Adipocyte (in vitro differentiated cells): ENCODE results near the gene ABHD2.
"Not testable (repeated sequence)": the region's sequence is repeated elsewhere in the genome, so short reads cannot be mapped to it uniquely, and the experiment has no call there.

Experiments used
- DNase-seq: peaks from one replicate; pipeline ENCODE4 v3.0.0-alpha.2; 2015; ENCODE audit warnings: low read depth
- H3K27me3 ChIP-seq: replicated peaks from 2 replicates; pipeline ENCODE4 v1.7.0; 2013; ENCODE audit warnings: mild to moderate bottlenecking, low read length, moderate library complexity; ENCODE audit not compliant: control insufficient read depth, insufficient read depth
- H3K36me3 ChIP-seq: 2 replicates; pipeline ENCODE4 v1.7.0; 2013; ENCODE audit warnings: low read length, mild to moderate bottlenecking, moderate library complexity; ENCODE audit not compliant: control insufficient read depth, insufficient read depth, severe bottlenecking
- H3K4me1 ChIP-seq: 2 replicates; pipeline ENCODE4 v1.7.0; 2013; ENCODE audit warnings: mild to moderate bottlenecking, low read length, moderate library complexity; ENCODE audit not compliant: control insufficient read depth, insufficient read depth
- H3K4me3 ChIP-seq: 2 replicates; pipeline ENCODE4 v1.7.0; 2013; ENCODE audit warnings: mild to moderate bottlenecking, low read length, moderate library complexity
- H3K9ac ChIP-seq: 2 replicates; pipeline ENCODE4 v1.7.0; 2013; ENCODE audit warnings: mild to moderate bottlenecking, low read length, moderate library complexity
- H3K9me3 ChIP-seq: 2 replicates; pipeline ENCODE4 v1.7.0; 2013; ENCODE audit warnings: mild to moderate bottlenecking, low read length, moderate library complexity; ENCODE audit not compliant: control insufficient read depth

The ABHD2 gene

DNA sequence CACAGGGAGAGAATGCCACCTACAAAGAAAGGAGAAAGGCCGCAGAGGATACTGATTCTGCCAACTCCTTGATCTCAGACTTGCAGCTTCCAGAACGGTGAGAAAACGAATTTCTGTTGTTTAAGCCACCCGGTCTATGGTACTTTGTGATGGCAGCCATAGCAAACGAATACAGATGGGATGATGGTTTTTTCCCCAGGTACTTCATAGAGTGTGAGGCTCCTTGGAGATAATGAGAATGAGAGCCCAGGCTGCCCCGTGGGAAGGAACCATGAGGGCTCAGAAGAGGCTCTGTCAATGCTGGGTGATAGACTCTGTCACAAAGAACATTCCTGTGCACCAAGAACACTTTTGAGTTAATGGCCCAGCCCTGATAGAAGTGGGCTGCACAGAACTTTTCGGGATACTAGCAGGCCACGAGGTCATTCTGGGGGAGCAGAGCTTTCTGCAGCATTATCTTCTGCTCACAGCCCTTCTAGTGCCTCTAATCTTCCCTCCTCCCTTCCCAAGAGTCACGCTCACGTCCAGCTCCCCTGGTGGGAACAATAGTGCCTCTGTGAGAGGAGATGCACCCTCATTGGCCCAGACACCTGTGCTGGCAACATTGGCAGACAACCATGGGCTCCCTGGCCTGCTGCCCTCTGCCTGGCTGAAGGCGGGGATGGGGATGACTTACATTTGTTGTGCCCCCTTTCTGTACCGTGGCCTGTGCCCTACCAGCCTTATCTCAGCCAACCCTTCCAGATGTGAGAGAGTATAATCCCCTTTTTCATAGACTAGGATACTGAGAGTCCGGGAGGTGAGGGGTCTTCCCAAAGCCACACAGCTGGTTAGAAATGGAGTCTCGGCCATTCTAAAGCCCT is 138.3 kb downstream of the ABHD2 start:
- H3K36me3 ChIP-seq: no peaks in the 10 kb centered on the region
- H3K4me1 ChIP-seq: no peaks in the 10 kb centered on the region
- H3K4me3 ChIP-seq: no peak overlapping the region
- no peak for DNase-seq
- no peak overlapping the region for H3K9ac ChIP-seq
- H3K27me3 ChIP-seq: peaks cover 8% of the 10 kb centered on the region
- no peaks in the 10 kb centered on the region for H3K9me3 ChIP-seq

DNA sequence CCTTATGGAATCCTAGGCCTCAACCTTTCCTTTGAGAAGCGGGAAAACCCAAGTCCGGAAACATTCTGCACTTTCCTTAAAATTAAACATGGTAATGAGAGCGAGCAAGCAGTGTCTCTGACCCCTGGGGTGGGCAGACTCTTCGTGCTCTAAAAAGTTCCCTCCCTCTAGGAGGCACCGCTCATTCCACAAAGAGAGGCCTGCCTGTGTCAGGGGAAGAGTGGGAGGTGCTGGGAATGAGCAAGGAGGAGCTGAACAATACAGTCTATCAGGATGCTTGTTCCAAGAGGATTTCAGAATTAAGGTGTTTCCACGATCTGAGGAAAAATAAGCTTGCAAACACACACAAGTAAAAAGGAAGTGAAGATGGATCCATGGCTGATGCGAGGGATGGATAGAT is 139.2 kb downstream of the ABHD2 start:
- Histone ChIP-seq H3K27me3 (peaks cover 3% of the 10 kb centered on the region), H3K36me3 (no peaks in the 10 kb centered on the region), H3K4me1 (no peaks in the 10 kb centered on the region), H3K9ac (no peak overlapping the region), H3K9me3 (no peaks in the 10 kb centered on the region), H3K4me3 (no peak overlapping the region)
- no peak for DNase-seq

DNA sequence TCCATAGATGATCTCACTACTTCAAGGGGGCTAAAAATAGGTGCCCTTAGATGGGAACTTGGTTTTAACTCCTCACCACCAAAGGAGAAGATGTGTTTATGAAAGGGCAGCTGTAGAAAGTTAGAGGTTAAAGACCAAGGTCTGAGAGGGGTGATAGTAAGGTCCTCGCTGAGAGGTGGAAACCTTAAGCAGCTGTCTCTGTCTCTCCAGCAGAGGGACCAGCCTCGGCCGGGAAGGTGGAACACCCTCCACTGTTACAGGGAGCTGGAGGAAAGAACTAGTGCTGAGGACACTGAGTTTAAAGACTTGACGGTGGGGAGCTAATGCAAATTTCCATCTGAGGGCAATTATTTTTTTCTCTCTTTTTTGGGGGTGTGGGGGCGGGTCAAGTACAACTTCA is 142.0 kb downstream of the ABHD2 start:
- no peaks in the 10 kb centered on the region for H3K9me3 ChIP-seq
- H3K36me3 ChIP-seq: no peaks in the 10 kb centered on the region
- no peak for DNase-seq
- H3K4me1 ChIP-seq: no peaks in the 10 kb centered on the region
- H3K9ac ChIP-seq: no peak overlapping the region
- H3K4me3 ChIP-seq: no peak overlapping the region
- H3K27me3 ChIP-seq: peaks cover 3% of the 10 kb centered on the region

DNA sequence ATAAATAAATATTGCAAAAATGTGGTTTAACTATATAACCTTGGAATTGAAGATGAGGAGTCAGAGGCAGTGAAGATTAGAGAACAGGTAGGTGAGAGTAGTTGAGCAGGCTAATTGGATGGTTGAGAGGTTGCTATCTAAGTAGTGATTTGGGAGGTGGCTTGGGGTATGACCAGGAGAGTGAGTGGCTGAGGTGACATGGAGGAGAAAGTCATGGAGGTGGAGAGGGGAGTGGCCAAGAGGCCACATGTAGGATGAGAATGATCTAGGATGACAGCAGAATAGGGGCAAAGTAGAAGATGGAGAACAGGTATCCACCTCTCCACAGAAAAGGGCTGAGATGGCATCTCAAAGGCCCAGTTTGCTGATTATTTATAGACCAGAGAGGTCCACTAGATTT is 143.6 kb downstream of the ABHD2 start:
- Histone ChIP-seq H3K9ac (no peak overlapping the region), H3K4me1 (no peaks in the 10 kb centered on the region), H3K27me3 (peaks cover 3% of the 10 kb centered on the region), H3K9me3 (no peaks in the 10 kb centered on the region), H3K4me3 (no peak overlapping the region), H3K36me3 (no peaks in the 10 kb centered on the region)
- no peak for DNase-seq

DNA sequence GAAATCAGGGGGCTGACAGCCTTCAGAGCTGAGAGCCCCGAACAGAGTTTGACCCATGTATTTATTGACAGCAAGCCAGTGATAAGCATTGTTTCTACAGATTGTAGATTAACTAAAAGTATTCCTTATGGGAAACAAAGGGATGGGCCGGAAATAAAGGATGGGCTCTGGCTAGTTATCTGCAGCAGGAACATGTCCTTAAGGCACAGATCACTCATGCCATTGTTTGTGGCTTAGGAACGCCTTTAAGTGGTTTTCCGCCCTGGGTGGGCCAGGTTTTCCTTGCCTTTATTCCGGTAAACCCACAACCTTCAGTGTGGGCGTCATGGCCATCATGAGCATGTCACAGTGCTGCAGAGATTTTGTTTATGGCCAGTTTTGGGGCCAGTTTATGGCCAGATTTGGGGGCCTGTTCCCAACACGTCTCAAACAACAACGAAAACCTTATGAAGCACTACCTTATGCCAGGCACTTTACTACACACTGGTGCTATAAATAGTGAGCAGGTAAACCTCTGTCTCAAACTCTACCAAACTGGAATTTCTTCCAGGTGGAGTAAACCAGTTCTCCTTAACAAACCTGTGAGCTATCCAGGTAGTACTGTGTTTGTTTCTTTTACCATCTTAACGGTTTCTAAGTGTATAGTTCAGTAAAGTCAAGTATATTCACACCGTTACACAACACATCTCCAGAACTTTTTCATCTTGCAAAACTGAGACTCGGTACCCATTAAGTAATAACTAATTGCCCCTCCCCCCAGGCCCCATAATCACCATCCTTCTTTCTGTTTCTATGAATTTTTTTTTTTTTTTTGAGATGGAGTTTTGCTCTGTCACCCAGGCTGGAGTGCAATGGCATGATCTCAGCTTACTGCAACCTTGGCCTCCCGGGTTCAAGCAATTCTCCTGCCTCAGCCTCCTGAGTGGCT is 151.9 kb downstream of the ABHD2 start:
- not testable (repeated sequence) for DNase-seq

DNA sequence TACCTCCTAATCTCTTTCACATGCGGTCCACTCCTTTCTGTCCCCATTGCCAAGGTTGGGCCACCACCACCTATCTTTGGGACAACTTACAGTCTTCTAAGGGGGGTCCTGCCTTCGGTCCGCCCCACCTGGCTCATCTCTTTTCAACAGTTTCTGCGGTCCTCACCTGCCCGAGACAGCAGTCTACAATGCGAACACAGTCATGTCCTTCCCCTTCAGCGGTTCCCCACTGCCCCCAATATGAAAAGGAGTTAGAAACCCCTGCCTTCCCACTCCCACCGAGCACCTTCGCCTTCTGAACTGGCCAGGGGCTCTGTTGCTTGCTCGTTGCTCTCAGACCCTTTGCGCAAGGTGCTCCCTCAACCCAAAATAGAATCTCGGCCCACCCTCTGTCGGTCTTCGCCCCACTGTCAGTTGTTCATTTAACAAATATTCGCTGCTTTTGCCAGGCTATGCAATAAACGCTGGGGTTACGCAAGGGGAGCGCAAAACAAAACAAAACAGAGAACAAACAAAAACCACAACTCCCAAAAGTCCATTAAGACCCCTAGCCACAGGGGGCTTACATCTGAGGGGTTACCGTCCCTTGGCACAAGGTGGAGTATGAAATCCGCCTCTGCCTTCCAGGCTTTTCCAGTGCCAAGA is 154.9 kb downstream of the ABHD2 start:
- H3K36me3 ChIP-seq: no peaks in the 10 kb centered on the region
- peak overlapping the region; percentile 92 for H3K4me3 ChIP-seq
- peaks cover 12% of the 10 kb centered on the region for H3K4me1 ChIP-seq
- H3K27me3 ChIP-seq: no peaks in the 10 kb centered on the region
- peaks cover 13% of the 10 kb centered on the region for H3K9me3 ChIP-seq
- DNase-seq: peak; percentile 61
- H3K9ac ChIP-seq: peak overlapping the region; percentile 90

More for the DNA sequence above, 151.9 kb downstream of the ABHD2 start:
- Histone ChIP-seq H3K9me3 (peaks cover 13% of the 10 kb centered on the region), H3K4me1 (peaks cover 12% of the 10 kb centered on the region)
- H3K36me3 ChIP-seq, H3K27me3 ChIP-seq, H3K4me3 ChIP-seq, H3K9ac ChIP-seq: not testable (repeated sequence)

DNA sequence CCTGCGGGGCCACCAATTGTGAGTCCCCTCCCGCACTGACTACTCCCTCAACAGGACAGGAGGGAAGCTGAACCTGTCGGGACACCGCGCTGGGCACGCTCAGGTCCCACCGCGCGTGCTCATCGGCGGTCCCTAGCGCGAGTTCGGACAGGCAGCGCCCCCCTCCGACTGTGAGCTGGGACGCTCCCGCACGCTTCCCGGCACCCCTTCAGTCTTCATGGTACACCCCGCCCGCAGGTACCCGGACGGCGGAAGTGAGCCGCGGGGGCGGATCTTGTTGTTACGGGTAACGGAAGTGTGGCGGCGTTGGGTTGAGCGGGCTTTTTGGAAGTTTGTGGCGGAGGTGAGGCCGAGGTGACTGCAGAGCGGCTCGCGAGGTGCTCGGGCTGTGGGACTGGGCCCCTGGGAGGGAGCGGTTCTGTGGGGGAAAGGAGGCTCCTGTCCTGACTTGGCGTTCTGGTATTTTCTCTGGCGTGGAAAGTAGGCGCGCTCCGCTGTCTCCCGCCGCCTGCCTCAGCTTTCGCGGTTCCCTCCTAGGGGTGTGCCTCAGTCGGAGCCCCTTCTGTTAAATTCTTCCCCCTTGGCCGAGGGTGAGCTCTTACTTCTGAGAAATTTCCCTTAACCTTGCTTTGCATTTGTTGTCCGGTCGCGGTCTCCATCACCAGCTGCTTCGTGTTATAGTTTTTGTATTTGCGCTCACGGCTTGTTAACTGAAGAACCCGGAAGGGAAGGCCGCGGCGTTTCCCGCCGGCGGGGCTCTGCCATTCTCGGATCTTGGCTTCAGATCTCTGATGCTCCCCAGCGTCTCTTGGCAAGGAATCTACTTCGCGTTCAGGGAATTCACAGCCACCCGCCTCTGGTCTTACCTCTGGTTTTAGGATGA is 155.7 kb downstream of the ABHD2 start, which contains the start of gene FANCI:
FANCI (plus strand) TSS at position 289 of the 883 bp plus-strand sequence. CDS start 3,669 bp downstream, outside the sequence.
- Histone ChIP-seq H3K9me3 (peaks cover 13% of the 10 kb centered on the region), H3K4me3 (peak within 1 kb of the TSS; percentile 92), H3K9ac (peak within 1 kb of the TSS; percentile 90), H3K4me1 (peaks cover 12% of the 10 kb centered on the region), H3K27me3 (no peaks in the 10 kb centered on the region), H3K36me3 (no peaks in the 10 kb centered on the region)
- DNase-seq: peak; percentile 96

DNA sequence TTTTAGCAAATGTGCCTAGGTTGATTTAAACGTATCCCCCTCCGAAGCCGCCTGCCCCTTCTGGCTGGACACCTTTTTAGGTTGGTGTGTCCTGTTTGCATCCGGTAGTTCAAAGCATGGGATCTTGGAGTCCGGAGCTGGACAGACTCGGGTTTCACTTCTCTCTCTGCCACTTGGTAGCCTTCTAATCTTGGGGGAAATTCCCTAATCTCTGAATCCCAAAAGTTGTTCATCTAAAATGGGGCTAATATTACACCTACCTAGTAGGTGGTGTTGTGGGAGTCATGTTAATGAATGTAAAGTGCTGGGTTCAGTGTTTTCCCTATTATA is 156.3 kb downstream of the ABHD2 start:
- peak overlapping the region; percentile 90 for H3K9ac ChIP-seq

DNA sequence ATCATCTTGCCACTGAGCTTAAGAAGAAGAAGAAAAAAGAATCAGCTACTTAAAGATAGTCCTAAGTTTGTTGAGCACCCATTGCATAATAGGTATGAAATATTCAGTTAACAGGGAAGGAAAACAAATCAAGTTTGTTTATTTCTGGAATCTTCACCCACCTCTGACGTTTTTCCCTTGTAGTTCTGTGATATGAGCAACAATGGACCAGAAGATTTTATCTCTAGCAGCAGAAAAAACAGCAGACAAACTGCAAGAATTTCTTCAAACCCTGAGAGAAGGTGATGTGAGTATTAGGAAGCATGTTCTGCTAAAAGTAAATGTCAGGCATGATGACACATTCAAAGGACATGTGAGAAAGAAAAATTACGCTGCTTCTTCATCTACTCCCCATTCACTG is 159.2 kb downstream of the ABHD2 start:
- H3K4me3 ChIP-seq: no peak overlapping the region
- H3K36me3 ChIP-seq: no peaks in the 10 kb centered on the region
- no peak overlapping the region for H3K9ac ChIP-seq
- H3K27me3 ChIP-seq: no peaks in the 10 kb centered on the region
- no peak for DNase-seq
- no peaks in the 10 kb centered on the region for H3K9me3 ChIP-seq
- peaks cover 12% of the 10 kb centered on the region for H3K4me1 ChIP-seq

More for the DNA sequence above, 156.3 kb downstream of the ABHD2 start:
- H3K36me3 ChIP-seq: no peaks in the 10 kb centered on the region
- H3K27me3 ChIP-seq: no peaks in the 10 kb centered on the region
- peaks cover 9% of the 10 kb centered on the region for H3K9me3 ChIP-seq
- peak overlapping the region; percentile 92 for H3K4me3 ChIP-seq
- no peak for DNase-seq
- peaks cover 12% of the 10 kb centered on the region for H3K4me1 ChIP-seq

DNA sequence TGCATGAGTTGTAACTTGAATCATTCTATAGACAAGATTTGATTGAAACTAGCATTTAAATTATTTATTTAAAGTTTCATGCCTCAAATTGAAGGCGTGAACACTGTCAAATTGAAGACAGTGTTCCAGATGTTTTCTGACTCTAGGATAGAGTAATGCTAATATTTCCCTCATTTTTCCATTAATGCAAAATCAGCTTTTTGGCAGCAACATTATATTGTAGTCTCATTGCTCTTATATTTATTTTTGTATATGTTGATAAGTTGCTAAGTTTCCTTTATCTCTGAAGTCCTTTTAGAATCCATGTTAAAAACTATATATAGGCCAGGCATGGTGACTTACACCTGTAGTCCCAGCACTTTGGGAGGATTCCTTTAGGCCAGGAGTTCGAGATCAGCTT is 160.3 kb downstream of the ABHD2 start:
- no peak overlapping the region for H3K4me3 ChIP-seq
- H3K36me3 ChIP-seq: no peaks in the 10 kb centered on the region
- DNase-seq: no peak
- H3K9me3 ChIP-seq: no peaks in the 10 kb centered on the region
- H3K9ac ChIP-seq: no peak overlapping the region
- H3K27me3 ChIP-seq: no peaks in the 10 kb centered on the region
- peaks cover 7% of the 10 kb centered on the region for H3K4me1 ChIP-seq
